ENCODE results near the gene MACROD2. TPM values are rescaled to one million over a fixed set of nuclear protein-coding genes. Genes with fewer than 3 reads are reported as not detected.

MACROD2 gene
- total and polyA plus RNA-seq, 2 experiments from 2014 or later = 2.8 to 4.3 TPM

GRCh38 chr20:14604143-14604542, 608.8 kb downstream of the MACROD2 start (continued):
- TF ChIP-seq, protein P1, sequence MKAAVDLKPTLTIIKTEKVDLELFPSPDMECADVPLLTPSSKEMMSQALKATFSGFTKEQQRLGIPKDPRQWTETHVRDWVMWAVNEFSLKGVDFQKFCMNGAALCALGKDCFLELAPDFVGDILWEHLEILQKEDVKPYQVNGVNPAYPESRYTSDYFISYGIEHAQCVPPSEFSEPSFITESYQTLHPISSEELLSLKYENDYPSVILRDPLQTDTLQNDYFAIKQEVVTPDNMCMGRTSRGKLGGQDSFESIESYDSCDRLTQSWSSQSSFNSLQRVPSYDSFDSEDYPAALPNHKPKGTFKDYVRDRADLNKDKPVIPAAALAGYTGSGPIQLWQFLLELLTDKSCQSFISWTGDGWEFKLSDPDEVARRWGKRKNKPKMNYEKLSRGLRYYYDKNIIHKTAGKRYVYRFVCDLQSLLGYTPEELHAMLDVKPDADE (IDR thresholded peaks at IDR 0.05) = no peak

- Mint-ChIP-seq H3K4me1 (peaks cover 6% of the 10 kb centered on the region; the same call in 2 of the 3 replicates), H3K4me3 (no peak overlapping the region), H3K9me3 (no peaks in the 10 kb centered on the region), H3K36me3 (ENCODE audit: low read depth) (no peaks in the 10 kb centered on the region), H3K27me3 (ENCODE audit: insufficient read depth, low read depth, poor library complexity) (no peaks in the 10 kb centered on the region), H3K27ac (no peak overlapping the region)
- no peaks in the 10 kb centered on the region for H3K36me3 ChIP-seq (ENCODE audit: insufficient read depth)
- H3K4me3 ChIP-seq = no peak overlapping the region
- H3K27me3 ChIP-seq (ENCODE audit: insufficient read depth) = no peaks in the 10 kb centered on the region
- DNase-seq (ENCODE audit: low spot score) (no peak), ATAC-seq (no peak)
- no peaks in the 10 kb centered on the region for H3K79me2 ChIP-seq (replicated peaks; ENCODE audit: insufficient read depth)
- peaks cover 9% of the 10 kb centered on the region; the same call in 1 of the 2 replicates for H3K4me1 ChIP-seq (ENCODE audit: insufficient read depth)
- H4K20me1 ChIP-seq (replicated peaks; ENCODE audit: insufficient read depth) = no peaks in the 10 kb centered on the region
- H3K27ac ChIP-seq (ENCODE audit: low read depth) = no peak overlapping the region
- peaks cover 5% of the 10 kb centered on the region; the same call in 1 of the 2 replicates for H3K9me2 ChIP-seq (ENCODE audit: insufficient read depth)
- no peak overlapping the region for H3K4me2 ChIP-seq
- H3F3A ChIP-seq (replicated peaks; ENCODE audit: low read depth) = no peaks in the 10 kb centered on the region
- H2AFZ ChIP-seq = no peak overlapping the region
- TF ChIP-seq CREB1 (CRISPR knock-in tag; IDR thresholded peaks at IDR 0.05; ENCODE audit: low read depth) (no peak), ZNF114 (CRISPR knock-in tag; IDR thresholded peaks at IDR 0.05) (no peak), ZNF331 (CRISPR knock-in tag; IDR thresholded peaks at IDR 0.05; ENCODE audit: low read depth) (no peak), EZH2 (IDR thresholded peaks at IDR 0.05; ENCODE audit: low read depth, unreplicated experiment) (no peak), JUNB (IDR thresholded peaks at IDR 0.05; ENCODE audit: unreplicated experiment) (no peak), STAT1 (IDR thresholded peaks at IDR 0.05; ENCODE audit: unreplicated experiment) (no peak), REST (IDR thresholded peaks at IDR 0.05; ENCODE audit: unreplicated experiment) (no peak)
- TF ChIP-seq, protein P1 (IDR thresholded peaks at IDR 0.05) = no peak
- TF ChIP-seq, protein P2, sequence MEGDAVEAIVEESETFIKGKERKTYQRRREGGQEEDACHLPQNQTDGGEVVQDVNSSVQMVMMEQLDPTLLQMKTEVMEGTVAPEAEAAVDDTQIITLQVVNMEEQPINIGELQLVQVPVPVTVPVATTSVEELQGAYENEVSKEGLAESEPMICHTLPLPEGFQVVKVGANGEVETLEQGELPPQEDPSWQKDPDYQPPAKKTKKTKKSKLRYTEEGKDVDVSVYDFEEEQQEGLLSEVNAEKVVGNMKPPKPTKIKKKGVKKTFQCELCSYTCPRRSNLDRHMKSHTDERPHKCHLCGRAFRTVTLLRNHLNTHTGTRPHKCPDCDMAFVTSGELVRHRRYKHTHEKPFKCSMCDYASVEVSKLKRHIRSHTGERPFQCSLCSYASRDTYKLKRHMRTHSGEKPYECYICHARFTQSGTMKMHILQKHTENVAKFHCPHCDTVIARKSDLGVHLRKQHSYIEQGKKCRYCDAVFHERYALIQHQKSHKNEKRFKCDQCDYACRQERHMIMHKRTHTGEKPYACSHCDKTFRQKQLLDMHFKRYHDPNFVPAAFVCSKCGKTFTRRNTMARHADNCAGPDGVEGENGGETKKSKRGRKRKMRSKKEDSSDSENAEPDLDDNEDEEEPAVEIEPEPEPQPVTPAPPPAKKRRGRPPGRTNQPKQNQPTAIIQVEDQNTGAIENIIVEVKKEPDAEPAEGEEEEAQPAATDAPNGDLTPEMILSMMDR (conservative IDR thresholded peaks at IDR 0.05; ENCODE audit: low read depth in 2 of 2) = no peak
Observed at GRCh38 chr20:14609328-14610221, 614.3 kb downstream of the MACROD2 start.

Measured in GM23338 (cell line).